ENCODE measurements around the gene NEGR1.

The NEGR1 gene

GRCh38 chr1:71461416-71461815 is 820.9 kb downstream of the NEGR1 start:
- in situ Hi-C loops (cut with HindIII; ENCODE audit: low sequenced_read_pairs), result no loop called here
- no peak overlapping the region for H3K4me3 ChIP-seq (ENCODE audit: low read depth, low read length)
- TF ChIP-seq CTCF (IDR thresholded peaks at IDR 0.05; ENCODE audit: low read depth, low read length), result no peak
- no peak for DNase-seq (ENCODE audit: low read depth, low spot score)

GRCh38 chr1:71448444-71448843 is 833.9 kb downstream of the NEGR1 start:
- no peak overlapping the region for H3K4me3 ChIP-seq (ENCODE audit: low read depth, low read length)
- TF ChIP-seq CTCF (IDR thresholded peaks at IDR 0.05; ENCODE audit: low read depth, low read length), result no peak
- in situ Hi-C loops (cut with HindIII; ENCODE audit: low sequenced_read_pairs), result no loop called here
- no peak for DNase-seq (ENCODE audit: low read depth, low spot score)

- in situ Hi-C loops (cut with HindIII; ENCODE audit: low sequenced_read_pairs), result no loop called here
- no peak for DNase-seq (ENCODE audit: low read depth, low spot score)
- no peak overlapping the region for H3K4me3 ChIP-seq (ENCODE audit: low read depth, low read length)
- no peak for TF ChIP-seq CTCF (IDR thresholded peaks at IDR 0.05; ENCODE audit: low read depth, low read length)
These were observed 843.7 kb downstream of the NEGR1 start for GRCh38 chr1:71438626-71439025.

GRCh38 chr1:71435951-71436350 is 846.4 kb downstream of the NEGR1 start:
- no peak overlapping the region for H3K4me3 ChIP-seq (ENCODE audit: low read depth, low read length)
- no peak for DNase-seq (ENCODE audit: low read depth, low spot score)
- in situ Hi-C loops (cut with HindIII; ENCODE audit: low sequenced_read_pairs), result no loop called here
- no peak for TF ChIP-seq CTCF (IDR thresholded peaks at IDR 0.05; ENCODE audit: low read depth, low read length)

- H3K4me3 ChIP-seq (ENCODE audit: low read depth, low read length), result no peak overlapping the region
- DNase-seq (ENCODE audit: low read depth, low spot score), result no peak
- no peak for TF ChIP-seq CTCF (IDR thresholded peaks at IDR 0.05; ENCODE audit: low read depth, low read length)
- in situ Hi-C loops (cut with HindIII; ENCODE audit: low sequenced_read_pairs), result no loop called here
These were observed 848.1 kb downstream of the NEGR1 start for GRCh38 chr1:71434240-71434639.

GRCh38 chr1:71428029-71428428 is 854.3 kb downstream of the NEGR1 start:
- no peak for DNase-seq (ENCODE audit: low read depth, low spot score)
- in situ Hi-C loops (cut with HindIII; ENCODE audit: low sequenced_read_pairs), result no loop called here
- no peak overlapping the region for H3K4me3 ChIP-seq (ENCODE audit: low read depth, low read length)
- no peak for TF ChIP-seq CTCF (IDR thresholded peaks at IDR 0.05; ENCODE audit: low read depth, low read length)

- TF ChIP-seq CTCF (IDR thresholded peaks at IDR 0.05; ENCODE audit: low read depth, low read length), result no peak
These were observed 855.3 kb downstream of the NEGR1 start for GRCh38 chr1:71427066-71427465.

More at GRCh38 chr1:71427066-71427465, 855.3 kb downstream of the NEGR1 start:
- DNase-seq (ENCODE audit: low read depth, low spot score), result no peak
- in situ Hi-C loops (cut with HindIII; ENCODE audit: low sequenced_read_pairs), result no loop called here
- no peak overlapping the region for H3K4me3 ChIP-seq (ENCODE audit: low read depth, low read length)
